ENCODE measurements around the gene PLXNA3.
A peak's percentile ranks its signal among the peaks of the same experiment; 100 is the strongest.

The PLXNA3 gene

DNA sequence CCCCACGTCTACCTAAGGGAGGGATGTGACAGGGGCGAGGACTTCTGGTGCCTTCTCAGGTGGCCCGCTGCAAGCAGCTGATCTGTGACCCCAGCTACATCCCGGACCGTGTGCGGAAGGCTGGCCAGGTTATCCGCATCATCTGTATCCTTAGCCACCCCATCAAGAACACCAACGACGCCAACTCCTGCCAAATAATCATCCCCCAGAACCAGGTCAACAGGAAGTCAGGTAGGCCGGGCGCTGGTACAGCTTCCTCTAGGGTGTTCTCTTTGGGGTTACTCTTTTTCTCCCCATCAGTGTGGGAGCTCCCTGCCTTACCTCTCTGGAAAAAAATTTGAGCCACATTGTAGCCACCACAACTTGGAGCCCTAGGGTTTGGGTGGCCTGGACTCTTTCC lies 16.5 kb upstream of the PLXNA3 start:
- TF ChIP-seq, protein P1, sequence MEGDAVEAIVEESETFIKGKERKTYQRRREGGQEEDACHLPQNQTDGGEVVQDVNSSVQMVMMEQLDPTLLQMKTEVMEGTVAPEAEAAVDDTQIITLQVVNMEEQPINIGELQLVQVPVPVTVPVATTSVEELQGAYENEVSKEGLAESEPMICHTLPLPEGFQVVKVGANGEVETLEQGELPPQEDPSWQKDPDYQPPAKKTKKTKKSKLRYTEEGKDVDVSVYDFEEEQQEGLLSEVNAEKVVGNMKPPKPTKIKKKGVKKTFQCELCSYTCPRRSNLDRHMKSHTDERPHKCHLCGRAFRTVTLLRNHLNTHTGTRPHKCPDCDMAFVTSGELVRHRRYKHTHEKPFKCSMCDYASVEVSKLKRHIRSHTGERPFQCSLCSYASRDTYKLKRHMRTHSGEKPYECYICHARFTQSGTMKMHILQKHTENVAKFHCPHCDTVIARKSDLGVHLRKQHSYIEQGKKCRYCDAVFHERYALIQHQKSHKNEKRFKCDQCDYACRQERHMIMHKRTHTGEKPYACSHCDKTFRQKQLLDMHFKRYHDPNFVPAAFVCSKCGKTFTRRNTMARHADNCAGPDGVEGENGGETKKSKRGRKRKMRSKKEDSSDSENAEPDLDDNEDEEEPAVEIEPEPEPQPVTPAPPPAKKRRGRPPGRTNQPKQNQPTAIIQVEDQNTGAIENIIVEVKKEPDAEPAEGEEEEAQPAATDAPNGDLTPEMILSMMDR (IDR thresholded peaks at IDR 0.05): no peak
- Histone ChIP-seq H3K4me1 (peaks cover 0 to 36% (median 25%) of the 10 kb centered on the region in 4 donors), H3K36me3 (peaks cover 4 to 26% (median 17%) of the 10 kb centered on the region in 3 donors), H3K27me3 (no peaks in the 10 kb centered on the region), H3K4me3 (no peak overlapping the region), H3K9me3 (no peaks in the 10 kb centered on the region), H3K27ac (no peak overlapping the region)
- DNase-seq: no peak
- intact Hi-C loops (cut with DNase I; ENCODE audit: low total_unique reads): no loop called here

DNA sequence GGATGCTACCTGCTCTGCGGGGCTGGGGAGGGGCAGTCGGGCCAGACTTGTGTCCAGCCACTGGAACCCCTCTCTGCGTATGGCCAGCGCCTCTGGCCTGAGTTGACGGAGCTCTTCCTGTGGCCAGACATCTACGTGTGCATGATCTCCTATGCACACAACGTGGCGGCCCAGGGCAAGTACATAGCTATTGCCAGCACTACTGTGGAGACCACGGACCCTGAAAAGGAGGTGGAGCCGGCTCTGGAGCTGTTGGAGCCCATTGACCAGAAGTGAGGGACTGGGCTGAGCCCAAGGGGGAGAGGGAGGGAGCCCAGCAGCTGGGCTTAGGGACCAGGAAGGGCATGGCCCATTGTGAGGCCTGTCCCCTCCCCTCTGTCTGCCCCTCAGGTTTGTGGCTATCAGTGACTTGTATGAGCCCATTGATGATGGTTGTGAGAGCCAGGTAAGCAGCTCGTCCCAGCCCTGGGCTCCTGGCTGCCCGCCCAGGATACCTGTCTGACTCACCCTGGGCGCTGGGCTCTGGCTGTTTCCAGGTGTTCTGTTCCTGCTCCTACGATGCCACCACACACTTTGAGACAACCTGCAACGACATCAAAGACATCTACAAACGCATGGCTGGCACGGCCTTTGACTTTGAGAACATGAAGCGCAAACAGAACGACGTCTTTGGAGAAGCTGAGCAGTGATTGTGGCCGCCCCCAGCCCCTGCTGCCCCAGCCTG lies 15.9 kb upstream of the PLXNA3 start:
- no peak overlapping the region for H3K4me3 ChIP-seq
- intact Hi-C loops (cut with DNase I; ENCODE audit: low total_unique reads): no loop called here
- H3K36me3 ChIP-seq: peaks cover 4 to 26% (median 17%) of the 10 kb centered on the region in 3 donors
- peaks cover 0 to 36% (median 25%) of the 10 kb centered on the region in 4 donors for H3K4me1 ChIP-seq
- TF ChIP-seq, protein P1 (IDR thresholded peaks at IDR 0.05): no peak
- no peaks in the 10 kb centered on the region for H3K9me3 ChIP-seq
- H3K27ac ChIP-seq: no peak overlapping the region
- H3K27me3 ChIP-seq: no peaks in the 10 kb centered on the region
- DNase-seq: no peak

DNA sequence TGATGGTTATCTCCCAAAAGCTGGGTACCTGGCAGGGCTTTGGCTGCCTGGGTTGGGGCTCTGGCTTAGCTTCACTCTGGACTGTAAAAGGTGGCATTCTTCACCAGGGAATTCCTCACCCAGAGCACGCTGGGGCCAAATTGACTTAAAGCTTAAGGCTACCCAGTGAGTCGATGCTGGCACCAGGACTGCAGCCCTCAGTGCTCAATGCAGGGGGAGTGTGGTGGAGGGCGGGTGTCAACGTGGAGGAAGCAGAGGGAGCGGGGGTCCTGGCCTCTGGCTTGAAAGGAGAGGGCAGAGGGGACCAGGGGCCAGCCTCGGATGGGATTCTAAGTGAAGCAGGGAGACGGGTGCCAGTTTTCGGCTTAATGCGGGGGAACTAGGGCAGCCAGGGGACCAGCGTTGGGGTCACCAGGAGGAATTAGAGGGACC lies 14.6 kb upstream of the PLXNA3 start:
- no peaks in the 10 kb centered on the region for H3K9me3 ChIP-seq
- H3K36me3 ChIP-seq: peaks cover 8 to 30% (median 18%) of the 10 kb centered on the region in 3 donors
- H3K27ac ChIP-seq: peak overlapping the region; percentile 83 to 91
- H3K4me3 ChIP-seq: peak overlapping the region; percentile 64 to 69
- intact Hi-C loops (cut with DNase I; ENCODE audit: low total_unique reads): no loop called here
- TF ChIP-seq, protein P1 (IDR thresholded peaks at IDR 0.05): no peak
- peaks cover 0 to 29% (median 18%) of the 10 kb centered on the region in 4 donors for H3K4me1 ChIP-seq
- no peak for DNase-seq
- no peaks in the 10 kb centered on the region for H3K27me3 ChIP-seq

DNA sequence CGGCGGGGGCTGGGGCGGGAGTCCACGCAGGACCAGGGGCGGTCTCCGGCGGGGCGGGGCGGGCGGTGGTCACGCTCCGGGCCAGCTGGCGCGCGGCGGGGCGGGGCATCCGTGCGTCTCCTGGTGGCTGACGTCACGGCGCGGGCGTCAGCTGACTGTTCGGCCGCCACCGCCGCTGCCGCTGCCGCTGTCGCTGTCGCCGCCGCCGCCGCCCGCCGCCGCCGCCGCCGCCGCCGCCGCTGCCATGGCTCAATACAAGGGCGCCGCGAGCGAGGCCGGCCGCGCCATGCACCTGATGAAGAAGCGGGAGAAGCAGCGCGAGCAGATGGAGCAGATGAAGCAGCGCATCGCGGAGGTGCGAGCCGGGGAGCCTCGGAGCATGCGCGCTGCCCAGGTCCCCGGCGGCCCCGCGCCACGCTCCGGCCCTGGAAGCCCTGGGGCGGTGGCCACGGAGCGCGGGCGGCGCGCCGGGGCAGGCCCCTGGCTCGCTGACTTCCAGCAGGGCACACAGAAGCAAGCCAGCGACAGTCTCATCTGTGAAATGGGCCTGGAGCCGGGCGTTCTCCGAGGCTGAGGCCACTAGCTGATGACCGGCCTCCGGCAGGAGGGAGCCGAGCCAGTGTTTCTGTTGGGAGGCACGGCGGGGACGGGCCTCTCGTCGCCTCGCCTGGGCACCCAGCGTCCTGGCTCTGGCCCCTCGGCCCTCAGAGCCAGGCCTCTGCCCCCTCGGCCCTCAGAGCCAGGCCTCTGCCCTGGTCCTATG lies 13.9 kb upstream of the PLXNA3 start, which contains the start of gene FAM50A:
Gene FAM50A (plus strand): TSS at position 150 of the 763 bp plus-strand sequence. CDS start 95 bp downstream, at position 245.
- intact Hi-C loops (cut with DNase I; ENCODE audit: low total_unique reads): no loop called here
- H3K4me1 ChIP-seq: peaks cover 0 to 22% (median 12%) of the 10 kb centered on the region in 4 donors
- no peaks in the 10 kb centered on the region for H3K9me3 ChIP-seq
- H3K27me3 ChIP-seq: no peaks in the 10 kb centered on the region
- TF ChIP-seq, protein P1 (IDR thresholded peaks at IDR 0.05): no peak
- H3K27ac ChIP-seq: peak within 1 kb of the TSS; percentile 83 to 91
- H3K36me3 ChIP-seq: peaks cover 15 to 37% (median 24%) of the 10 kb centered on the region in 3 donors
- peak within 1 kb of the TSS; percentile 64 to 69 for H3K4me3 ChIP-seq
- peak; percentile 71 to 90 for DNase-seq

DNA sequence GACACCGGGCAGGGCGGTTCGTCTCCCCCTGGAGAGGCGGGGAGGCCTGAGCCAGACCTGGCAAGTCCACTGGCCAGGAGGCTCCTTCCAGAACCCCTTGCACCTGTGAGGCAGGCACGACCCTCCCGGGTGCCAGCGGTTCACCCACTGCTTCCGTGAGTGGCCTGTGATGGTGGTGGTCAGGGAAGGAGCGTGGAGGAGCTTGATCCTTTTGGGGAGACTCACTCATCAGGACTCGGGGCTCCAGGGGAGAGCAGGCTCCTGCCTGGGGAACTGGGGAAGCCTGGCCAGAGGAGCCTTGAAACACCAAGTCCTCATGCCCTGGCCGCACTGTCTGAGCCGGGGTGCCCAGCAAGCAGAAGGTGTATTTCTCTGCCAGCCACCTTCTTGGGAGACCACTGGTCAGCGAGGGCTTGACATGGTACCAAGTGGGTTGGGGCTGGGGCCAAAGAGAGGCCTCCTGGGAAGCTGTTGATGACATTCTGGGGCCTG lies 13.3 kb upstream of the PLXNA3 start:
- Histone ChIP-seq H3K36me3 (peaks cover 16 to 43% (median 31%) of the 10 kb centered on the region in 3 donors), H3K4me3 (peak overlapping the region; percentile 64 to 69), H3K27ac (peak overlapping the region; percentile 83 to 91), H3K9me3 (no peaks in the 10 kb centered on the region), H3K4me1 (peaks cover 0 to 22% (median 11%) of the 10 kb centered on the region in 4 donors), H3K27me3 (no peaks in the 10 kb centered on the region)
- no peak for DNase-seq
- intact Hi-C loops (cut with DNase I; ENCODE audit: low total_unique reads): no loop called here
- TF ChIP-seq, protein P1 (IDR thresholded peaks at IDR 0.05): no peak
